ENCODE measurements around the gene TADA1. TPM values are rescaled to one million over a fixed set of nuclear protein-coding genes. Genes with fewer than 3 reads are reported as not detected.
A peak's percentile ranks its signal among the peaks of the same experiment; 100 is the strongest.

The TADA1 gene
- total and polyA plus RNA-seq, 4 donors = 21.3 to 30.0 (median 28.1) TPM

GRCh38 chr1:166876540-166876838, 425 bp upstream of the TADA1 start:
- Histone ChIP-seq H3K4me3 (ENCODE audit: low read depth, low read length) (peak overlapping the region; percentile 76), H3K4me1 (ENCODE audit: control insufficient read depth, insufficient read depth, low read length) (peaks cover 13% of the 10 kb centered on the region), H3K9me3 (ENCODE audit: control insufficient read depth, insufficient read depth, low read length) (no peaks in the 10 kb centered on the region), H3K27ac (ENCODE audit: low read depth, low read length) (peak overlapping the region; percentile 80), H3K36me3 (ENCODE audit: control insufficient read depth, insufficient read depth, low read length) (no peaks in the 10 kb centered on the region), H3K27me3 (ENCODE audit: control insufficient read depth, insufficient read depth, low read length) (no peaks in the 10 kb centered on the region)
- DNase-seq (ENCODE audit: low read depth in 4 of 6, low spot score in 6 of 6) = no peak
- 0% methylated on average over 3 of the region's 7 CpGs for WGBS (ENCODE audit: insufficient coverage)

- Histone ChIP-seq H3K9me3 (ENCODE audit: control insufficient read depth, insufficient read depth, low read length) (no peaks in the 10 kb centered on the region), H3K27me3 (ENCODE audit: control insufficient read depth, insufficient read depth, low read length) (no peaks in the 10 kb centered on the region), H3K4me1 (ENCODE audit: control insufficient read depth, insufficient read depth, low read length) (peaks cover 13% of the 10 kb centered on the region), H3K27ac (ENCODE audit: low read depth, low read length) (peak overlapping the region; percentile 80), H3K4me3 (ENCODE audit: low read depth, low read length) (peak overlapping the region; percentile 76), H3K36me3 (ENCODE audit: control insufficient read depth, insufficient read depth, low read length) (no peaks in the 10 kb centered on the region)
- peak in 1 of 6 donors; percentile 19 for DNase-seq (ENCODE audit: low read depth in 4 of 6, low spot score in 6 of 6)
- WGBS (ENCODE audit: insufficient coverage) = 21% methylated on average over 3 of the region's 8 CpGs
These were observed 746 bp downstream of the TADA1 start for GRCh38 chr1:166875302-166875733.

GRCh38 chr1:166874464-166874863, 1.6 kb downstream of the TADA1 start:
- 100% methylated on average over 4 of the region's 8 CpGs for WGBS (ENCODE audit: insufficient coverage)
- no peak for DNase-seq (ENCODE audit: low read depth in 4 of 6, low spot score in 6 of 6)
- no peaks in the 10 kb centered on the region for H3K36me3 ChIP-seq (ENCODE audit: control insufficient read depth, insufficient read depth, low read length)
- no peak overlapping the region for H3K27ac ChIP-seq (ENCODE audit: low read depth, low read length)
- H3K4me1 ChIP-seq (ENCODE audit: control insufficient read depth, insufficient read depth, low read length) = peaks cover 13% of the 10 kb centered on the region
- H3K9me3 ChIP-seq (ENCODE audit: control insufficient read depth, insufficient read depth, low read length) = no peaks in the 10 kb centered on the region
- H3K27me3 ChIP-seq (ENCODE audit: control insufficient read depth, insufficient read depth, low read length) = no peaks in the 10 kb centered on the region
- H3K4me3 ChIP-seq (ENCODE audit: low read depth, low read length) = no peak overlapping the region

- H3K4me3 ChIP-seq (ENCODE audit: low read depth, low read length) = no peak overlapping the region
- no peaks in the 10 kb centered on the region for H3K9me3 ChIP-seq (ENCODE audit: control insufficient read depth, insufficient read depth, low read length)
- no peak for DNase-seq (ENCODE audit: low read depth in 4 of 6, low spot score in 6 of 6)
- peaks cover 9% of the 10 kb centered on the region for H3K36me3 ChIP-seq (ENCODE audit: control insufficient read depth, insufficient read depth, low read length)
- H3K27me3 ChIP-seq (ENCODE audit: control insufficient read depth, insufficient read depth, low read length) = no peaks in the 10 kb centered on the region
- WGBS (ENCODE audit: insufficient coverage) = no CpG with 5 or more reads among the region's 4 CpGs
- H3K4me1 ChIP-seq (ENCODE audit: control insufficient read depth, insufficient read depth, low read length) = peaks cover 13% of the 10 kb centered on the region
- H3K27ac ChIP-seq (ENCODE audit: low read depth, low read length) = no peak overlapping the region
These were observed 5.5 kb downstream of the TADA1 start for GRCh38 chr1:166870584-166870983.

- peaks cover 11% of the 10 kb centered on the region for H3K36me3 ChIP-seq (ENCODE audit: control insufficient read depth, insufficient read depth, low read length)
- H3K4me3 ChIP-seq (ENCODE audit: low read depth, low read length) = no peak overlapping the region
- H3K27me3 ChIP-seq (ENCODE audit: control insufficient read depth, insufficient read depth, low read length) = no peaks in the 10 kb centered on the region
- WGBS (ENCODE audit: insufficient coverage) = no CpG with 5 or more reads among the region's 3 CpGs
- H3K9me3 ChIP-seq (ENCODE audit: control insufficient read depth, insufficient read depth, low read length) = no peaks in the 10 kb centered on the region
- no peak overlapping the region for H3K27ac ChIP-seq (ENCODE audit: low read depth, low read length)
- H3K4me1 ChIP-seq (ENCODE audit: control insufficient read depth, insufficient read depth, low read length) = peaks cover 10% of the 10 kb centered on the region
- no peak for DNase-seq (ENCODE audit: low read depth in 4 of 6, low spot score in 6 of 6)
These were observed 6.6 kb downstream of the TADA1 start for GRCh38 chr1:166869318-166870099.

GRCh38 chr1:166868639-166869038, 7.4 kb downstream of the TADA1 start:
- no peak for DNase-seq (ENCODE audit: low read depth in 4 of 6, low spot score in 6 of 6)
- no peak overlapping the region for H3K27ac ChIP-seq (ENCODE audit: low read depth, low read length)
- WGBS (ENCODE audit: insufficient coverage) = 91% methylated on average over 4 of the region's 7 CpGs
- no peak overlapping the region for H3K4me3 ChIP-seq (ENCODE audit: low read depth, low read length)
- peaks cover 10% of the 10 kb centered on the region for H3K4me1 ChIP-seq (ENCODE audit: control insufficient read depth, insufficient read depth, low read length)
- peaks cover 13% of the 10 kb centered on the region for H3K36me3 ChIP-seq (ENCODE audit: control insufficient read depth, insufficient read depth, low read length)
- no peaks in the 10 kb centered on the region for H3K27me3 ChIP-seq (ENCODE audit: control insufficient read depth, insufficient read depth, low read length)
- H3K9me3 ChIP-seq (ENCODE audit: control insufficient read depth, insufficient read depth, low read length) = no peaks in the 10 kb centered on the region

- no peaks in the 10 kb centered on the region for H3K4me1 ChIP-seq (ENCODE audit: control insufficient read depth, insufficient read depth, low read length)
- DNase-seq (ENCODE audit: low read depth in 4 of 6, low spot score in 6 of 6) = no peak
- WGBS (ENCODE audit: insufficient coverage) = 100% methylated on average over 1 of the region's 5 CpGs
- H3K27ac ChIP-seq (ENCODE audit: low read depth, low read length) = no peak overlapping the region
- peaks cover 16% of the 10 kb centered on the region for H3K36me3 ChIP-seq (ENCODE audit: control insufficient read depth, insufficient read depth, low read length)
- no peaks in the 10 kb centered on the region for H3K27me3 ChIP-seq (ENCODE audit: control insufficient read depth, insufficient read depth, low read length)
- no peaks in the 10 kb centered on the region for H3K9me3 ChIP-seq (ENCODE audit: control insufficient read depth, insufficient read depth, low read length)
- no peak overlapping the region for H3K4me3 ChIP-seq (ENCODE audit: low read depth, low read length)
These were observed 10.1 kb downstream of the TADA1 start for GRCh38 chr1:166865926-166866325.

GRCh38 chr1:166859597-166859996, 16.5 kb downstream of the TADA1 start:
- H3K27ac ChIP-seq (ENCODE audit: low read depth, low read length) = no peak overlapping the region
- peaks cover 16% of the 10 kb centered on the region for H3K36me3 ChIP-seq (ENCODE audit: control insufficient read depth, insufficient read depth, low read length)
- H3K4me3 ChIP-seq (ENCODE audit: low read depth, low read length) = no peak overlapping the region
- no peak for DNase-seq (ENCODE audit: low read depth in 4 of 6, low spot score in 6 of 6)
- H3K9me3 ChIP-seq (ENCODE audit: control insufficient read depth, insufficient read depth, low read length) = no peaks in the 10 kb centered on the region
- peaks cover 10% of the 10 kb centered on the region for H3K4me1 ChIP-seq (ENCODE audit: control insufficient read depth, insufficient read depth, low read length)
- no peaks in the 10 kb centered on the region for H3K27me3 ChIP-seq (ENCODE audit: control insufficient read depth, insufficient read depth, low read length)
- 53% methylated on average over 2 of the region's 5 CpGs for whole genome bisulfite sequencing (ENCODE audit: insufficient coverage)

GRCh38 chr1:166858726-166859419, 17.2 kb downstream of the TADA1 start:
- H3K4me3 ChIP-seq (ENCODE audit: low read depth, low read length) = no peak overlapping the region
- WGBS (ENCODE audit: insufficient coverage) = 25% methylated on average over 3 of the region's 7 CpGs
- H3K36me3 ChIP-seq (ENCODE audit: control insufficient read depth, insufficient read depth, low read length) = peaks cover 15% of the 10 kb centered on the region
- H3K27ac ChIP-seq (ENCODE audit: low read depth, low read length) = peak overlapping the region; percentile 37
- H3K4me1 ChIP-seq (ENCODE audit: control insufficient read depth, insufficient read depth, low read length) = peaks cover 10% of the 10 kb centered on the region
- no peaks in the 10 kb centered on the region for H3K27me3 ChIP-seq (ENCODE audit: control insufficient read depth, insufficient read depth, low read length)
- DNase-seq (ENCODE audit: low read depth in 4 of 6, low spot score in 6 of 6) = peak in 2 of 6 donors; percentile 24 to 50
- no peaks in the 10 kb centered on the region for H3K9me3 ChIP-seq (ENCODE audit: control insufficient read depth, insufficient read depth, low read length)

GRCh38 chr1:166857995-166858394, 18.1 kb downstream of the TADA1 start:
- H3K27me3 ChIP-seq (ENCODE audit: control insufficient read depth, insufficient read depth, low read length) = no peaks in the 10 kb centered on the region
- H3K4me3 ChIP-seq (ENCODE audit: low read depth, low read length) = no peak overlapping the region
- H3K36me3 ChIP-seq (ENCODE audit: control insufficient read depth, insufficient read depth, low read length) = peaks cover 15% of the 10 kb centered on the region
- 74% methylated on average over 3 of the region's 3 CpGs for WGBS (ENCODE audit: insufficient coverage)
- peak overlapping the region; percentile 37 for H3K27ac ChIP-seq (ENCODE audit: low read depth, low read length)
- peaks cover 10% of the 10 kb centered on the region for H3K4me1 ChIP-seq (ENCODE audit: control insufficient read depth, insufficient read depth, low read length)
- no peak for DNase-seq (ENCODE audit: low read depth in 4 of 6, low spot score in 6 of 6)
- no peaks in the 10 kb centered on the region for H3K9me3 ChIP-seq (ENCODE audit: control insufficient read depth, insufficient read depth, low read length)
